GM21723 (cell line): ENCODE data around the gene NUP43.
A peak's percentile ranks its signal among the peaks of the same experiment; 100 is the strongest.
"Not testable (repeated sequence)": the region's sequence is repeated elsewhere in the genome, so short reads cannot be mapped to it uniquely, and the experiment has no call there.

Experiments
- ATAC-seq: cut with Tn5 transposase; IDR thresholded peaks from one replicate; pipeline ENCODE4 v1.9.1; 2021; ENCODE audit warnings: mild to moderate bottlenecking, moderate library complexity; ENCODE audit not compliant: unreplicated experiment

NUP43 gene

DNA sequence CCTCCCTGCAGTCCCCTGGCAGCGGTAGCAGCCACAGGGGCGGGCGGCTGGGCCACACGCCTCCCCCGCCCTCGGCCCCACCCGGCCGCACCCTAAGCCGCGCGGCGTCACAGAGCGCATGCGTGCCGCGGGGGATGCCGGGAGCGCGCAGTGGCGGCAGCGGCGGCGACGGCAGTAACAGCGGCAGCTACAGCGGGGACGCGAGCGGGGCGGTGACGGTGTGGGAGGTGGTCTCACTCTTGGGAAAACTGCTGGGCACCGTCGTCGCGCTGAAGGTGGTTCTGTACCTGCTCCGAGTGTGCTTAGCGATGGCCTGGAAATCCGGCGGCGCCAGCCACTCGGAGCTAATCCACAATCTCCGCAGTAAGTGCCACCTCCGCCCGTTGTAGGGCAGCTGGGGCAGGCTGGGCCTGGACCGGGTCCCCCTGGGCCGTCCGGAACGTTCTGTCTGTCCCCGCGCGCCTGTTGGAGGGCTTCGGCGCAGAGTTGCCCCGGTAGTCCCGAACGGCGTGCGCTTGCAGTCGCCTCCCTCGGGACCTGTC lies 3.3 kb upstream of the NUP43 start, which contains the start of gene PCMT1:
PCMT1 (plus strand) TSS at position 148 of the 542 bp plus-strand sequence; CDS start at position 309, 161 bp downstream.
- ATAC-seq = peak; percentile 85

DNA sequence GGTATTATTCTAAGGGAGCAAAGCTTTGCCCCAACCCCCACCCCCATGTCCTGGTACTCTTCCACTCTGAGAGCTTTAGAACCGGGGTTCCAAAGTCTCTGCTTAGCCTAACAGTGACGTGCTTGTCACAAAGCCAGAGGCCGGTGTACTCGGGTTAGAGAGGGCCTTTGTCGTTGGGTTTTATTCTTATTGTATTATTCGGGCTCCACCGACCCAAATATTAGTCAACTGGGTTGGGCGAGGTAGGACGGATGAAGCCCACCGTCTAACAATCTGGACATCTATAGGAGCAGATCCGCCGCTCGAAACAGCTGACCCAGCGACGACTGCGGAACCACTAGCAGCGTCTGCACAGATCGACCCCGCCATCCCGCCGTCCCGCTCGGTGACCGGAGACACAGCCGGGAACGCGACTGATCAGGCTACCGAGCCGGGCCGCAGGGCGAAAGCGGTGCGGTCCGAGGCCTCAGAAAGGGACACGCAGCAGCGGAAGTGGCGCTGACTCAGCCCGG lies 2.8 kb upstream of the NUP43 start:
- ATAC-seq = peak; percentile 11

DNA sequence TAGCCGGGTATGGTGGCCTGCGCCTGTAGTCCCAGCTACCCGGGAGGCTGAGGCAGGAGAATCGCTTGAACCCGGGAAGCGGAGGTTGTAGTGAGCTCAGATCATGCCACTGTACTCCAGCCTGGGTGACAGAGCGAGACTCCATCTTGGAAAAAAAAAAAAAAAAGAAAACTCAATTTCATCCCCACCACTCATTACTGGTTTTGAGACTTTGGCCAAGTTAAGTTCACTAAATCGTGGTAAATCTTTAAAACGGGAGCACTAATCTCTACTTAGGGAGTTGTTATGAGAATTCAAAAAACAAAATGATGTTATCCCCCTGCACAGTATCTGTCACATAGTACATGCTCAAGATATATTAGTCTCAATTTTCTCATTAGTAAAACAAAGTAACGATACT lies 1.1 kb downstream of the NUP43 start:
- ATAC-seq = not testable (repeated sequence)

DNA sequence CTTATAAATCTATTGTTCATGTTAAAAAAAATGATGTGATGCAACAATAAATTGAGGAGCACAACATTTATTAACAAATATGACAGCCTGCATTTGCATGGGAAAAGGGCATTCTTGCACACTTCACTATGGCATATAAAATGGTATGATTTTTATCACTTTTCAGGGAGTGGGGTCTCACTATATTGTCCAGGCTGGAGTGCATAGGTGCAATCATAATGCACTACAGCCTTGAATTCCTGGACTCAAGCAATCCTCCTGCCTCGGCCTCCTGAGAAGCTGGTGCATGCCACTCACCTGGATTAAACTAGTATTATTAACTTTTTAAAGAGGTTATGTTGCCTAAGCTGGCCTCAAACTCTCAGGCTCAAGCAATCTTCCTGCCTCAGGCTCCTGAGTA lies 11.4 kb downstream of the NUP43 start:
- no peak for ATAC-seq

DNA sequence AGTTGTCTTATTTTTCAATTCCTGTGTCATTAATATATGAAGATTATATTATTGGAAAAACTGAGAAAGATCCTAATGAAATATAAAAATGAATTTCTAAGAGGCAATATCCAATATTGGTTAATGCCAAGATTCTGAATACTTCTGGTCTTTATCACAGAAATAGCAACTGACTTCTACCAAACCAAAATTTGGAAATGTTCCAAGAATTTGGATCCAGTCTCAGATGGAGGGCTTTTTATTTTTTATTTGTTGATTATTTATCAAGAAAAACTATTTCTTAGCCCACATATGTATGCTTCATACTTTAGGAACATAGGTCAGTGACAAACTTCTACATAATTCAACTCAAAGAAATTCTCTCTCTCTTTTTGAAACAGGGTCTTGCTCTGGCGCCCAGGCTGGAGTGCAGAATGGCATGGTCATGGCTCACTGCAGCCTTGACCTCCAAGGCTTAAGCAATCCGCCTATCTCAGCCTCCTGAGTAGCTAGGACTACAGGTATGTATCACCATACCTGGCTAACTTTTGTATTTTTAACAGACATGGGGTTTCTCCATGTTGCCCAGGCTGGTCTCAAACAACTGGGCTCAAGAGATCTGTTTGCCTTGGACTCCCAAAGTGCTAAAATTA lies 13.1 kb downstream of the NUP43 start:
- ATAC-seq = no peak

DNA sequence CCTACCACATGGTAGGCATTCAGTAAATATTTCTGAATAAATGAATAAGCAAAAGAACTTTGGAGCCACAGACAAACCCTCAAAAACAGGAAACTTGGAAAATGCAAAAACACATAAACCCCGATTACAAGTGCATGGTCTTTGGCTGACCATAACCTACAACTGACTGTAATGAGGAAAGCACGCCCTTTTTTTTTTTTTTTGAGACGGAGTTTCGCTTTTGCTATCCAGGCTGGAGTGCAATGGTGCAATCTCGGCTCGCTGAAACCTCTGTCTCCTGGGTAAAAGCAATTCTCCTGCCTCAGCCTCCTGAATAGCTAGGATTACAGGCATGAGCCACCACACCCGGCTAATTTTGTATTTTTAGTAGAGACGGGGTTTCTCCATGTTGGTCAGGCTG lies 16.5 kb downstream of the NUP43 start:
- ATAC-seq = no peak

DNA sequence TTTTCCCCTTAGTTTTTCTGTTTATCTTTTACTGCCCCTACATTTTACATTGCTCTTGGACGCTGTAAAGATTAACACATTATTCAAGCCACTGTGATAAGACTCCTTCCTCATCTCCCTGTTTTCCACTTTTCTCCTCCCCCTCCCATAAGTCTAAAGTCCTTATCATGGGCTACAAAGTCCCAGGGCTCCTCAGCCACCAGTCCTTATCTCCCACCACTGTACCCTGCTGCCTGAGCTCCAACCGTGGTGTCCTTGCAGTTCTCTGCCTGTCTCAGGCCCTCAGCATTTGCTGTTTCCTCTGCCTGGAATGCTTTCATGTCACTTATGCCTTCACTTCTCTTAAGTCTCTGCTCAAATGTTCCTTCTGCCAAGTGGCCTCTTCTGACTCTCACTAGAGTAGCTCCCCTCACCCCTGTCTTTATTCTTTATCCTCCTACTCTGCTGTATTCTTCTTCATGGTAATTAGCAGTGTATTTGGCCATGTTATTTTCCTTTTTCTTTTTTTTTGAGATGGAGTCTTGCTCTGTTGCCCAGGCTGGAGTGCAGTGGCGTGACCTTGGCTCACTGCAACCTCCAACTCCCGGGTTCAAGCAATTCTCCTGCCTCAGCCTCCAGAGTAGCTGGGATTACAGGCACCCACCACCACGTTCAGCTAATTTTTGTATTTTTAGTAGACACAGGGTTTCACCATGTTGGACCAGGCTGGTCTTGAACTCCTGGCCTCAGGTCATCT lies 17.7 kb downstream of the NUP43 start:
- no peak for ATAC-seq

DNA sequence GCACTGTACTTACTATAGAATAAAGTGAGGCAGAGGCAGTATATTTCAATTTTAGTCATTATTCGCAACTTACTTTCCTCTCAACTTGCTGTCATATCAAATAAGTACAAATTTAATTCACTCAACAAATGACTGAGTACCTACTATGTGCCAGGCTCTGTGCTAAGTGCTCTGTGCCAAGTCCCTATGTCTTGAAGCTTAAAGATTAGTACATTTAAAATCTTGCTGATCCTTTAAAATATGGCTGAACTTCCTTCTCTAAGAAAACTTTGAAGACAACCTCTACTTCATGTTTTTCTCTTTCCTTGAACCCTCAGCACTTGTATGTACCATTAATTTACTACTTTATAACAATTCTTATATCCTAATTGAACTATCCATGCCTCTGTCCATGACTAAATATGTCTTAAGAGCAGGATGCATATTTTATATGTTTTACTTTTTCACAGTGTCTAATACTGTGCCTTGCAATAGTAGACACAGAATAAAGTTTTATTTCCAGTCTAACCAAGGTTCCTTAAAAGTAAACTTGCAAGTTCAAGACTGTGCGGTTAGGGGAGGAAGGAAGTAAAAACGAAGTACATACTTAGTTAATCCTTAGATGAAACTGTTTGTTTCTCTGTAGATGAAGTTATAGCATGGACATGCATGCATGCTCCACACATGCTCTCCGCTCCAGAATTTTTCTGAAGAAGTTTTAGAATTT lies 18.4 kb downstream of the NUP43 start:
- no peak for ATAC-seq

DNA sequence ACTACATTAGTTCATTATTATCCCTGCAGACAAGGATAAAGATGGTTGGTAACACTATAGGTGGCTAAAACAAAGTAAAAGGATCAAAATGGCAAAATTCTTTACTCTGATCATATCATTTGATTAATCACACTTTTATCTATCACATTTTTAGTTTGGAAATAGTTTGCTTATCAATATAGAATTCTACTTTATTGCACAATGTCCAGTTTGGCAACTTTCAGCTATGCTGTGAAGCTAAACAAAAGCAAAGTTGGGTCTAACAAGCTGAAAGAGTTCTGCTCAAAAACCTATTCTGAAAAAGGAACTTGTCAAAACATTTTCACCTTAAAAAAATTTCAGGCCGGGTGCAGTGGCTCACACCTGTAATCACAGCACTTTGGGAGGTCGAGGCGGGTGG lies 20.5 kb downstream of the NUP43 start:
- no peak for ATAC-seq

DNA sequence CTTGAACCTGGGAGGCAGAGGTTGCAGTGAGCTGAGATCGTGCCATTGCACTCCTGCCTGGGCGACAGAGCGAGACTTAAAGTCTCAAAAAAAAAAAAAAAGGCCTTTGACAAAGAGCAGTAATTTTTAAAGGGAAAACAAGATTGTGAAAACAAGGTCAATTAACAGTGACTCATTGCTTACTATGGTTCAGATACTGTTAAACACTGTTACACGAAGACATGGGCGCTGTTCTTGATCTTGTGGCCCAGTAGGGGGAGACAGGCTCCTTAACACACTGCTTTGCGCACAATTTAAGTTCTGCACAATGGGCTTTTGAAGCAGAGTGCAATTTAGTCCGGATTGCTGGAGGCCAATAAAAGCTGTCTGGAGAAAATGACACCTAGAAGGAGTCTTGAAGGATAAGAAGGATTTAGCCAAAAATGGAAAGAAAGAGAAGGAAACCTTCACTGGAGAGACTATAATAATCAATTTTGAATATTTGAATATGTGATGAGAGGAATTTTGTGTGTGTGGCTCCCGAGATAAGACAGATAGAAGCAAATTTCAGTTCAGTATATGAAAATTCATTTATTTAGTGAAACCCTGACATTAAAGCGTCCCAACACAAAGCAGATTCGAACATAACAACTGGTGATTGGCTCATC lies 22.4 kb downstream of the NUP43 start:
- no peak for ATAC-seq

DNA sequence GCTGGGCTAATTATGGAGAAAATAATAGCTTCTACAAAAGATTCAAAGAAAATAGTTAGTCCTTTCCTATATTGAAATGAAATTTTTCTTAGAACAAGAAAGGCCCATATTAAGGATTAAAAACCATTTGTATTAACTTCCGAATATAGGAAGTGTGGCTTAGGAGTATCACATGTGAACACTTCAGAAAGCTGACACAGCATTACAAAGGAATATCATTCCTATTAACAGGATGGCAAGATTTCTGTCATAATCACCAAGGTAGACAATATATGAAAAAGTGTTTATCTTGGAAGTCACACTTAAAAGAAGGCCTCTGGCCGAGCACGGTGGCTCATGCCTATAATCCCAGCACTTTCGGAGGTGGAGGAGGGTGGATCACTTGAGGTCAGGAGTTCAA lies 23.1 kb downstream of the NUP43 start:
- ATAC-seq = no peak

DNA sequence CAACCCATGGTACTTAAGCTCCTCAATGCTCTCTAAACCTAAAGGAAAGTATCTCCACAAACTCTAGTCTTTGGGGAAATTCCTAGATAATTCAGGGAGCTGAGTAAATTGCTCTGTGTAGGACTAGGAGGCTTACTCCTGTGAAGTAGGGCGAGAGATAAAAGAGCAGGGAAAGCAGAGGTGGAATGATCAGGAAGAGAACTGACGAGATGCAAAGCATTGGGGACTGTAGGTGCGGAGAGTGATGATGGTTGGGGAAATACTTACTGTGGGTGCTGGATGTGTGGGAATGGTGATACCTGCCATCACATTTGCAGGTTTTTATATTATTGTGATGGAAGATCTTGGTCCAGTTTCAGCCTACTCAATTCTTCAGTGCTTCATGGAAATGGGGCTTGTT lies 26.8 kb downstream of the NUP43 start:
- ATAC-seq = no peak

DNA sequence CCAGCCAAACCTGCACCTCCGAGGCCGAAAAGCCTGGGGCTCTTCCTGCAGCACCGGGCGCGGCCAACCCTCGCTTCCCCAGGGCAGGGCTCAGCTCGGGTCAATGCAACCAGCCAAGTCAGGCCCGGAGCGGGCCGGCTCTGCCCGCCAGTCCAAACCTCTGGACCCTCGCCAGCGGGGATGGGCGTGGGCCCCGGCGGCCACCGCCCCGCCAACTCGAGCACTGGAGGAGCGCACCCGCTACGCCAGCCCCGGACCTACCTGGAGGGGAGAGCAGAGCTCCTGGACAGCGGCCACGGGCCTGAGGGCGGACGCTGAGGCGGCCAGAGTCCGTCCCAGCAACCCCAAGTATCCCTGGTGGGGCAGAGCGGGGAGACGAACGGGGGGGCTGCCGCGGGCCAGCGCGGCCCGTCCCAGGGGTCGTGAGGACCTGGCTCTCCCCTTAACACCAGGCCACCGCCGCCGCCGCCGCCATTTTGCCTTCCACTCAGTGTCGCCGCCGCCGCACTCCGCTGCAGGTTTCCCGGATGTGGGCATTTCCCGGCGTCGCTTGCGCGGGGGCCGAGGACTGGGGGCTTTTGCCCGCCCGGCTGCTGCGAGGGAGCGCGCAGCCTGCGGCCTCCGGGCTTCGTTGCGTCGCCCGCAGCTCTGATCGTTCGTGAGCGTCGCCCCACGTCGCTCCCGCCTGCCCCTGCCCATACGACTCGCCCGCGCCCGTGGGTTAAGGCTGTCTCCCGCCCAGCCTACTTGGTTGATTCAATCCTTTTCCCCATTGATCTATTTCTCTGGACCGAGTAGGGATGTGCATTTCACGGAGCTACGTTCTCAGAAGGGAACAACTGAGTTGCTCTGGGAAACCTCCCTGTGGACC lies 28.5 kb downstream of the NUP43 start, which contains the start of gene LATS1:
LATS1 (minus strand) TSS at position 514 of the 871 bp plus-strand sequence. CDS start 15,975 bp downstream, outside the sequence.
- peak; percentile 88 for ATAC-seq

DNA sequence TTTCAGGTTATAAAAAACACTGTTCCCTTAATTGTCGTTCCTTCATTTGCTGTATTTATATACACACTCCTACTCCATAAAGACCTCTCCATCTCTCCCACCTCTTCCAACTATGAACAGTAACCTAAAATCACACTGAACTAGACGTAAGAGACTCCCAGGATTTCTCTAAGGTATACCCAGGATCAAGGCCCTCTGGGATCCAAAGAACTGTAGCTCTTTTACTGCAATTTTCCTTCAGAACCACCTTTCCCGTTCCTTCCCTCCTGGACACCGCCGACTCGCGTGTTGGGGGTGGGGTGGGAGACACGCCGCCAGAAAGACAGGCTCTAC lies 29.1 kb downstream of the NUP43 start:
- peak; percentile 14 for ATAC-seq

DNA sequence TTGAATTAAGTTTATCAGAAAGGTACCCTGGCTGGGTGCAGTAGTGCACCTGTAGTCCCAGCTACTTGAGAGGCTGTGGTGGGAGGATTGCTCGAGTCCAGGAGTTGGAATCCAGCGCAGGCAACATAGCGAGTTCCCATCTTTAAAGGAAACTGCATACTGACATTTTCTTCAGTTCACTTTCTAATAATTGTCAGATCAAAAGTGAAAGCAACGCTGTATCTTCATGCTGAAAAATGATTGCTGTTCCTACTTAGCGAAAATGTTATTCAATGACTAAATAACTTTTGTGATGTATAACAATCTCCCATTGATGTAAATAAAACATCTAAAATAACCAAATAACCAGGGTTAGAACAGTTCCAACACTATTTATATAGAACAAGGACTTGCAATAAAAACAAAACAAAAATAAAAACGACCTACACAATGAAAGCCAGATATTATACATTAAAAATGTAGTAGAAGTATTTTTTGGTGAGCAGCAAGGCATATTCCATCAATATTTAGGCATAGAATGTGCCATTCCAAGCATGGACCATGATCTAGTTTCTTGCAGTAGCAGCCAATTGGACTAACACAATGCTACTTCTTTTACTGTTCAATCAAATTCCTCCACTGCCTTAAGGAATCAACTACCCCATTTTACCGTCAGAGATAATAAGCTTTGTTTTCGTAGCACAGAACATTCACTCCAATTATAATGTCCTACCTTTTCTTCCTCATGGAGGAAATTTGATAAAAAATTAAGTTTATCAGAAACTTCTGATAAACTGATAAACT lies 30.0 kb downstream of the NUP43 start:
- no peak for ATAC-seq

DNA sequence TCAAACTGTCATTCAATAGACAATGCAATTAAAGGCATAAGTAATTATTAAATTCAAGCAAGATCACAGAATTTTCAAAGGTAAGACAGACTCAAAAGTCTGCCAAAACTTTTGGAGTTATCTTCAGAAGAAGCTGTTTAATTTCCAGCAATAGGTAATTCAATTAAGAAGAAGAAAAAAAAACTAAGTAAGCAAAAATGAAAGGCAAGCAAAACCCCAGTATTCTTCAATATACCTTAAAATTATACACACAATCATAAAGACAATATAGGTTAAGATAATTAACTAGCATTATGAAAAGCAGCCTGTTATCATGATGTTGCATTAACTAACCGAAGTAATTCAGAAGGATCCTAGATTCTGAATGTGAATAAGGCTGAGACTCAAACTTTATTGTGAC lies 31.9 kb downstream of the NUP43 start:
- no peak for ATAC-seq

DNA sequence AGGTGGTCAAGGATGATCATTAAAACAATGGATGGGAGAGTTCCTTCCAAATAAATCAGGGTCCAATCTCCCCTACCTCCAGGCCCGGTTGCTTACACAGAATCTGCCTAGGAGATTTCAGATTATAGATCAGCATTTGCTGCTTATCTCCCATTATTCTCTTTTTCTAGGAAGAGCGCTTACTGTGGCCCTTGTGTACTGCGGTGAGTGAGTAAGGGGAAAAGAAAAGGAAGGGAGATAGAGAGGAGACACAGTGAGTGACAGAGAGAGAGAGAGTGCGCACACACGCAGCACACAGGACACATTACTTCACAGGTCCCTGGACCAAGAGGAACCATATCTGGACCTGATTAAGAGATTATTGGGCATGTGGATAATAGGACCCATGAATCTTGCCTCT lies 34.6 kb downstream of the NUP43 start:
- ATAC-seq = no peak

DNA sequence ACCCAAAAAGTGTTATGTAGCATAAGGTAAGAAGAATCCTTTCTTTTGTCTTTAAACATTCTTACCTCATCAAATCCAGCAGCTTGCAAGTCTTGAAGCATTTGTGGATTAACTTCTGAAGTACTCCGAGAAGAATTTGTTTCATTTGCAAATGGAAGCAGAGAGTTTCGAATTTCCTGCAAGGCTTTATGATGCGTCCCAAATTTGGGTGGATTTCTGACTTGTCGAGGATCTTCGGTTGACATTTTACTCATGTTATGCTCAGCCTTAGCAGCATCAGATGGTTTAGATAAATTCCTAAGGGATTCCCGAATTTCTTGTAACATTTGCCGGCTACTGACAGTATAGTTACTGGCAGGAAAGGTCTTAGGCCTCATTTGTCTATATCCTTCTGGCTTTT lies 44.6 kb downstream of the NUP43 start:
- ATAC-seq = no peak

DNA sequence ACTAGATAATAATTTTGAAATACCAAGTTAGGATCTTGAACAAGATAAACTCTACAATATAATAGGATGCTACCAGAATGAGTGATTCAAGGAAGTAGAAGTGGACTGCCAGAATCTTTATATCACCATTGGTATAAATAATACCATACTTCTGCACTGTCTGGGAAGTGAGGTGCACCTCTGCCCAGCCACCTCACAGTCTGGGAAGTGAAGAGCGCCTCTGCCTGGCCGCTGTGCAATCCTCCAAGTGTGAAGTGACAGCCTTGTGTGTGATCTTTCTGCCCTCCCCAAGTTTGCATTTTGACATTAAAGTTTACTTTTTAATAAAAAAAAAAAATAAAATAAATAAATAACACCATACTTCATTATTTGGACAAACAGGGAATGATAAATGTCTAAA lies 47.2 kb downstream of the NUP43 start:
- no peak for ATAC-seq
